SH-SY5Y (cell line): ENCODE data around the gene CORO2A.

Experiments used
- GATA2 ChIP-seq: IDR thresholded peaks from 2 replicates; pipeline ENCODE4 v1.6.1; 2011; ENCODE audit warnings: mild to moderate bottlenecking, low read depth, low read length
- GATA3 ChIP-seq: IDR thresholded peaks from 2 replicates; pipeline ENCODE4 v1.6.1; 2011; ENCODE audit warnings: low read depth, mild to moderate bottlenecking, low read length, moderate library complexity

CORO2A gene

DNA sequence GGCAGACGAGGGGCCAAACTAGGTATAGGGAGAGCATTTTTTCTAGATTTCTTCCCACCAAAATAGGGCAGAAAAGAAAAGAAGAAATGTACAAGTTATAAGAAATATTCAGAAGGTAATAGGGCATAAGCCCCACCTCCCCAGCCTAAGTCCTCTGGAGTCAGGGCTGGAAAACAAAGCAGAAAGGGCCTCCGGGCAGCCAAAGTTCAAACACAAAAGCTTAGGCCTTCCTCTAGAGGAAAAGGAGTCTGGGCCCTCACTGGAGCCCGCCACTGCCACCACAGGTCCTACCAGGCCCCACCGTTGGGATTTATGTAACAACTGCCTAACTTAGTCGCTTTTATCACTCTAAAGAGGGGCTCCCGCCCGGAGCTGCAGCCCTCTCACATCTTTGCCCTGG, 35.4 kb upstream of the CORO2A start:
- no peak for TF ChIP-seq GATA3
- no peak for TF ChIP-seq GATA2

DNA sequence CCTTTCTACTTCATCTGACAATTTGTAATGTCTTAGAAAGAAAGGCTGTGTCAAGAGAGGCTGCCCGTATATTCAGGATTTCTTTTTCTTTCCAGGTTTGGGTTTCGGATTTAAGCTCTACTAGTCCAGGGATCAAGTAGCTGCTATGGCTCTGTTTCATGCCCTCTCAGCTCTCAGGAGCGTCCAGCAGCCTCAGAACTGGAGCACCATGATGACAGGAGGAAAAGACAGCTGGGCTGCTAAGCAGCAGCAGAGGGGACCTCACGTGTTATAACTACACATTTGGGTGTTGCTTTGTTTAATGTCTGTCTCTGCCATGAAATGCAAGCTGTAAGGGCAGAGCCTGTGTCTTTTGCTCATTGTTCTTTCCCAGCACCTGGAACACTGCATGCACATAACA, 34.5 kb upstream of the CORO2A start:
- TF ChIP-seq GATA3 = no peak
- no peak for TF ChIP-seq GATA2

DNA sequence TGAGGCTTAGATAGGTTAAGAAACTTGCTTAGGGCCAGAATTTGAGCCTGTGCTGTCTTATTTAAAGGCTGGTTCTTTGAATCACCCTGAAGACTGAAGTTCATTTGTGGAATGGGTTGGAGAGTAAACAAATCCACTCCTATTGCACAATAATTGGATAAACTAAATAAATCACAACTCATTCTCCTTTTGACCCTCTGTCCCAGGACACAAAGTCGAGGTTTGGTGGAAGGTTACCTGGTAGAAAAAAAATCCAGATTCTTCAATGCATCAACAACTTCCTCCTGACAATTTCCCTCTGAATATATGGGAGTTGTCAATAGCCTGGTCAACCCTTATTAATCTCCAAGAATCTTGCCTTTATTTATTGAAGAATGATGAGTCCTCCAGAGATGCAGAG, 34.1 kb upstream of the CORO2A start:
- no peak for TF ChIP-seq GATA2
- no peak for TF ChIP-seq GATA3

DNA sequence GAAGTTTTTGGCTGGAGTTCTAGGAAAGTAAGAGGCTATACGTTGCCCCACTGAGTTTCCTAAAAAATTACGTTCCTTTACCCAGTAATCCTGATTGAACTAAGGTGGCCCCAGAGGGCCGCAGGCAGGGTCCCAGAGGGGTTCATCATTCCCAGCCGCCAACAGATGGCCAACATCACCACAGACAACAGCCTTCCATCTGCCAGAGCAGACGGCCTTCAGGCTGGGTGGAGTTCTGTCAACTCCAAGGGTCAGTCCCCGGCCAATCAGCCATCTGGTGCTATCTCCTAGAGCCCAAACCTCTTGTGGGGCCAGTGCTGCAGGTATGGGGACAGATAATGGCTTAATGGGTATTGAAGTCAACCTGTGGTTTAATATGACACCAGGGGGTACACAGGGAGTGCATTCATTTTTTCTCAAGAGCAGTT, 32.6 kb upstream of the CORO2A start:
- no peak for TF ChIP-seq GATA3
- TF ChIP-seq GATA2 = no peak

DNA sequence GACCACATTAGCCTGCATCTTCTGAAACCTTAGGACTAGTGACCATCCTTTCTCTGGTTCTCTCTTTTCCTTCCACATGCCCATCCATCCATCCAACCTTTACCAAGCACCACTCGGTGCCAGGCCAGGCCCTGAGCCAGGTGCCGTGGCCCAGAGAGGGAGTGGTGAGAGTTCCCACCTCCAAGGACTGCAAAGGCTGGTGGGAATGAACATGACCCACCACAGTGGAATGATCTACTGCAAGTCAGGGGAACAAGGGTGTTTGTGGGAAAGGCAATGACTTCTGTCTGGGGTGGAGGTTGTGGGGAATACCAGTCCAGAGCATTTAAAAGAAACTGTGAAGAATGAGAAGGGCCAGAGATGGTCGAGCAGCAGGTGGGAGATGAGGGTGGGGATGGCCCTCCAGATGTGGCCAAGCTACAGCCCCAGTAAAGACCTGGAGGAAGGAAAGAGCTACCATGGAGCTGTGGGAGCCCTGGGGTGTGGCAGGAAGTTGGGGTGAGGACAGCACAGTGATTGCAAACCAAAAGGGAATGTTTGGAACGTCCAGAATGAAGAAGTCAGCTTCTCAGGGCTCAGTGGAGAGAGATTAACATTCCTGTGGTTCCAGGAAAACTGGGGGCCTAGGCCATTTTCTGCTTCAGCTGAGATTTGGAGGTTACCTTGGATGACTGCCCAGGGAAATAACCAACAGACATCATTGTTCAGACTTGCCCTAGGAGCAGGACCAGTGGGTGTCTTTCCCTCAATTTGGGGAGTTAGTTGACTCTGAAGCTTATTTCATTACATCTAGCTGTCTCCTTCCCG, 30.7 kb upstream of the CORO2A start:
- TF ChIP-seq GATA2 (no peak), GATA3 (no peak)

DNA sequence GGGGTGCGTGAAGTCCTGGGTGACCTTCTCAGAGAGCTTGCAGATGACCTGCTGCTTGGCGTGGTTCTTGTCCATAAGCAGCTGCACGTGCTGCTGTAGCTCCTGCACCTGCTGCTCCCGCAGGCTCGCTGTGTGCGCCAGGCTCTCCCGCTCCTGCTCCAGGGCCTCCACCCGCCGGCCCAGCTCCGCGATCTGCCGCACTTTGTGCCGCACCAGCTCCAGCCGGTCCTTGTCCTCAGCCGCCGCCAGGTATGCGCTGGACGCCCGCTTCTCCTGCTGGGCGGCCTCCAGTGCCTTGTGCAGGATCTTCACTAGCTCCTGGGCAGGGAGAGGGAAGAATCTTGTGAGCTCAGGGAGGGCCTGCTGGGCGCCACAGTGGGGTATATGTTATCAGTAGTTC, 28.5 kb upstream of the CORO2A start:
- no peak for TF ChIP-seq GATA2
- TF ChIP-seq GATA3 = no peak

DNA sequence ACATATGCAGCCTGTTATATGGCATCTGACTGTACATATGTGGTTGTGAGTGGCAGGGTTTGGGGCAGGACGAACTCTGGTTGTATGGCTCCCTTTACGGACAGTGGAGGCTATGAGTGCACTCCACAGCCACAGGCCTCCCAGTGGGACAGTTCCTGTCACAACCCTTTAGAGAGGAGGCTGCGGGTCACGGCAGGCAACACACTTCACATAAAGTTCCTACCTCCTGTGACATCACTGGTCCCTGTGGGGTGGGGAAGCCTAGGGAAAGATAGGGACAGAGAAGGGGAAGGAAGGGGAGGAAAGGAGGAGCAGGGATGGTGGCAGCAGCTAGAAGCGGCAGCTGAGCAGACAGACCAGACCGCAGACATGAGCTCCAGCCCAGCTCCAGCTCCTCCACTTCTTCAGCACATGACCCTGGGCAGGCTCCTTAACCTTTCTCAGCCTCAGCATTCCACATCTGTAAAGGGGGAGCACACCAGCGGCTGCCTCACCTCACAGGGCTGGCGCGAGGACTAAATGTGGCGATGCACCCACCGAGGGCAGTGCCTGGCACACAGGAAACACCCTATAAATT, 27.4 kb upstream of the CORO2A start:
- TF ChIP-seq GATA3 (no peak), GATA2 (no peak)

DNA sequence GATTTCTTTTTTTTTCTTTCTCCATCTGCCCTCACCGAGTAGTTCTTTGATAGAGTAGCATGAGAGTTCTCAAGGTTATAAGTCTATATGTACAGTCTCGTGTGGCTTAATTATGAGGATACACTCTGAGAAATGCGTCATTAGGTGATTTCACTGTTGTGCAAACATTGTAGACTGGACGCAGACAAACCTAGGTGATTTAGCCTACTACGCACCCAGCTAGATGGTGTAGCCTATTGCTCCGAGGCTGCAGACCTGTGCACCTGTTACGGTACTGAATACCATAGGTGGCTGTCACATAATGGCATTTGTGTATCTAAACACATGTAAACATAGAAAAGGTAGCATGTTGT, 26.9 kb upstream of the CORO2A start:
- TF ChIP-seq GATA2 = no peak
- no peak for TF ChIP-seq GATA3

DNA sequence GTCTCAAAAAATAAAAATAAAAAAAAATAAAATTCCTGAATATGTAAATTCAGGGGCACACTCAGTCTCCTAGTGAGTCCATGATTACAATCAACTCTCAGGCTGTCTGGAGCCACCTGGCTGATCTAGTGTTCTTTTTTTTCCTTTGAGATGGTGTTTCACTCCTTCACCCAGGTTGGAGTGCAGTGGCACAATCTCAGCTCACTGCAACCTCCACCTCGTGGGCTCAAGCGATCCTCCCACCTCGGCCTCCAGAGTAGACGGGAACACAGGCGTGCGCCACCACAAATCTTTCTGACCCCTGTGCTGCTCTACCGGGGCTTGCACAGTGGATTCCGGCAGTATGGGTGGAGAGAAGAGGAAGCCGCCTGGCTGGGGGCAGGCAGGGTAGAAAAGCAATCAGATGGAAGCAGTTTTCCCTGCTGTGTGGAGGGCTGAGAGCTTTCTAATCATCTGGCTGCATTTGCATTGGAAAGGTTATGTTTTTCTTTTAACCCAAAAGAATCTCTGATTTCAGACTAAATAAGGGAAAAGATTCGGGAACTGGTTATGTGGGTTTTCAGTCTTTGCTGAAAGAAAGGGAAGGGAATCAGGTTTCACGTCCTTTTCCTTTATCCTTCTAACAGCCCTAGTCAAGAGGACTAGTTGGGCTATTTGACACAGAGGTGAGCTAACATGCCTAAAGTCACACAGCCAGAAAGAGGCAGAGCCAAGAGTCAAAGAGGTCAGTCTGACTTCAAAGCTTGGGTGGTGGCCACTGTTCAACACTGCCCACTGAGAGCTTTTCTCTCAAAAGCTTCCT, 26.3 kb upstream of the CORO2A start:
- TF ChIP-seq GATA2 = no peak

DNA sequence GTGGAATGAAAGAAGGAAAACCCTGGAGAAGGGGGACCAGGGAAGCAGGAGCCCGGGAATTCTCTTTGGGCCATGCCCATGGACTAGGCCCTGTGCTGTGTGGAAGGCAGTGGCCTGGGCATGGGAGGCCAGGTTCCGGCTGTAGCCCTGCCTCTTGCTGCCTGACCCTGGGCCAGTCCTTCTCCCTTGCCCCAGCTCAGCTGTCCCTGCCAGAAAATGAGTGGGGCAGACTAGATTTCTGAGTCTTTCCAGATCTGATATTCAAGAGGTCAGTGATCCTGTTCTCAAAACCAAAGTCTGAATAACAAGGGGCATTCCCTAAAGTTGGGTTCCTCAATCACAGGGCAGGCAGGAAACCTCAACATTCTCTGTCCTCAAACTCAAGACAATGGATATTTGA, 24.8 kb upstream of the CORO2A start:
- no peak for TF ChIP-seq GATA2

DNA sequence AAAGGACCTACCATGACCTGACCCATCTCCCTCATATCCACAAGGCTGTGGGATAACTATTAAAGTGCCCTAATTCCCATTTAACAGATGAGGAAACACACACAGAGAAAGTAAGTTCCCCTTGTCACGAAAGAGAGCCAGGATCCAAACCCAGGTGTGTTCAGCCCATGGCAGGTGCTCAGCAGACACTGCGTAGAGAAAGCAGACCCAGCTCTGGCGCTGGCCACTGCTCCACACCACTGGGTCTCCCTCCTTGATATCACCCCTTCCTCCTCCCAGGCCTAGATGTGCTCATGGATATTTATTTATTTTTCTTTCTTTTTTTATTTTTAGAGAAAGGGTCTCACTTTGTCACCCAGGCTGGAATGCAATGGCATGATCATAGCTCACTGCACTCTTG, 24.0 kb upstream of the CORO2A start:
- TF ChIP-seq GATA3 (no peak), GATA2 (no peak)

DNA sequence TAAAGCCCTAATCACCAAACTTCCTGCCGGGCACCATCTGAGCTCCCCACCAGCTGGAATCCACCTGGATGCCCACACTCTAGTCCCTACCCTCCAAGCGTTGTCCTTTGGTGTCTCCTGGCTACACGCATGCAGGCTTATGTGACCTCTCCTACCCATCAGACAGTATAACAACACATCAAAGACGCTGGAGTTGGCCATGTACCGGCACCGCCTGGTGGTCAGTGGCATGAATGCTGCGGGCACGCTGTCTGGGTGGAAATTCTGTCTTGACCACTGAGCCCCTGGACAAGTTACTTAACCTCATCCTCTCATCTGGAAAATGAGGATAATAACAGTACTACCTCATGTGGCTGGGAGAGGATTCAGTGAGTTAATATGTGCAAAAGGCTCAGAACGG, 23.4 kb upstream of the CORO2A start:
- TF ChIP-seq GATA3 = no peak

DNA sequence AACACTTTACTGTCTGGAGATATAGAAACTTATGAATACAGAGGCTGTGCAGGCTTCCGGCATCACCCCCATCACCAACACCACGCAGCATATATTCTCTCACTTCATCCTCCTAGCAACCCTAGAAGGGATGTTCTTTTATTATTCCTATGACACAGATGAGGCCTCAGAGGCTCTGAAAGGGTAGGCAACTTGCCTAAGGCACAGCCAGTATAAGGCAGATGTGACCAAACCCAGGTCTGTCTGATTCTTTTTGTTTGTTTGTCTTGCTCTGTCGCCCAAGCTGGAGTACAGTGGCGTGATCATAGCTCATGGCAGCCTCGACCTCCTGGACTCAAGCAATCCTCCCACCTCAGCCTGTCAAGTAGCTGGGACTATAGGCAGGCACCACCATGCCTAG, 22.8 kb upstream of the CORO2A start:
- TF ChIP-seq GATA2 = no peak
- no peak for TF ChIP-seq GATA3

DNA sequence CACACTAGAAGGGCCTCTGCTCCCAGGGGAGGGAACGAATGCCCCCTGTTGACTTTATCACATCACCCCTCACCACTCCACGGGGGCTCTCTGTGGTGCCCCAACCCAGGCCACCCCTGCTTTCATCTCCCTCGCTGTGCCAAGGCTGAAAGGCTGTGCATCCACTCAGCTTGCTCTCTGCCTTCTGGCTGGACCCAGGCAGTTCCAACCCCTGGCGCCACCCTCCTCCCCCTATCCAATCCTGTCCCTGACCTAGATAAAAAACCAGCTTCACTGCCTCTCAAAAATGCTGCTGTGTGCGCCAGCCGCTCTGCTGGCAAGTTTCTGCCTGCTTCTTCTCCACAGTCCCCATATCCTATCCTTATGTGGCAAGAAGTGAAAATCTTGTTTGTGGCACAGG, 22.4 kb upstream of the CORO2A start:
- TF ChIP-seq GATA2 (no peak), GATA3 (no peak)

DNA sequence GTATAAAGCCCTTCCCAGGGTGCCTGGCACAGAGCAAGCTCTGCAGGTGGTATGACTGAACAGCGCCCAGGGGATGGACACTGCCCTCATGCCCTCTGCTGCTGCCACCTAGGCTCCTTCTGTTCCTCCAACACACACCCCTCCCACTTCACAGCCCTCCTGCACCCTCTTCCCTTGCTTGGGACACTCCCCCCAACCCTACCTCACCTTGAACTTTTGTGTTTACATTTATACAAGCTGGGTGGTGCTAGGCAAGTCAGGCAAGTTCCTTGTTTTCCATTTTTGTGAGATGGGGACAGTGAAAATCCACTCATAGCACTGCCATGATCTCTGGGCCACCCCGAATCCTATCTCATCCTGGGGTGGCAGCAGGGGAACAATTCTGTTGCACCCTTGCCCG, 18.8 kb upstream of the CORO2A start:
- no peak for TF ChIP-seq GATA2
